Smooth muscle cell (in vitro differentiated cells): ENCODE data around the gene ZNF264. TPM values are rescaled to one million over a fixed set of nuclear protein-coding genes. Genes with fewer than 3 reads are reported as not detected.
"Not testable (repeated sequence)": the region's sequence is repeated elsewhere in the genome, so short reads cannot be mapped to it uniquely, and the experiment has no call there.

Experiments
- DNase-seq: peaks from one replicate; lab custom pipeline; 2025; ENCODE audit not compliant: unreplicated experiment; lab: John Stamatoyannopoulos, UW
- H2AFZ ChIP-seq: fragments of 200-600 bp; sonication (generic); 2 replicates; pipeline ENCODE4 v1.6.0; 2016; ENCODE audit warnings: antibody characterized with exemption, low read depth, mild to moderate bottlenecking
- H3F3A ChIP-seq: fragments of 200-600 bp; sonication (generic); 2 replicates; pipeline ENCODE4 v1.6.0; 2017; ENCODE audit warnings: antibody characterized with exemption, low read depth
- H3K27ac ChIP-seq: fragments of 200-600 bp; sonication (generic); 2 replicates; pipeline ENCODE4 v1.5.1; 2016; ENCODE audit warnings: low read depth, mild to moderate bottlenecking
- H3K27me3 ChIP-seq: fragments of 200-600 bp; sonication (generic); 2 replicates; pipeline ENCODE4 v1.6.1; 2016; ENCODE audit warnings: low read depth, mild to moderate bottlenecking
- H3K36me3 ChIP-seq: fragments of 200-600 bp; sonication (generic); 2 replicates; pipeline ENCODE4 v1.5.1; 2016; ENCODE audit warnings: low read depth
- H3K4me1 ChIP-seq: fragments of 200-600 bp; sonication (generic); 2 replicates; pipeline ENCODE4 v1.5.1; 2016; ENCODE audit warnings: low read depth
- H3K4me2 ChIP-seq: fragments of 200-600 bp; sonication (generic); 2 replicates; pipeline ENCODE4 v1.6.0; 2016; ENCODE audit warnings: mild to moderate bottlenecking
- H3K4me3 ChIP-seq: fragments of 200-600 bp; sonication (generic); 2 replicates; pipeline ENCODE4 v1.5.1; 2016; ENCODE audit warnings: mild to moderate bottlenecking
- H3K79me2 ChIP-seq: fragments of 200-600 bp; sonication (generic); 2 replicates; pipeline ENCODE4 v1.6.0; 2016; ENCODE audit warnings: low read depth, mild to moderate bottlenecking
- H3K9ac ChIP-seq: fragments of 200-600 bp; sonication (generic); 2 replicates; pipeline ENCODE4 v1.6.0; 2016; ENCODE audit warnings: low read depth
- H3K9me3 ChIP-seq: fragments of 200-600 bp; sonication (generic); replicated peaks from 2 replicates; pipeline ENCODE4 v1.5.1; 2016; ENCODE audit warnings: low read depth
- H4K20me1 ChIP-seq: fragments of 200-600 bp; sonication (generic); 2 replicates; pipeline ENCODE4 v1.6.0; 2016; ENCODE audit warnings: low read depth
- CTCF ChIP-seq: fragments of 200-600 bp; sonication (generic); IDR thresholded peaks from 2 replicates; pipeline ENCODE4 v1.5.1; 2017; ENCODE audit warnings: borderline replicate concordance, mild to moderate bottlenecking, antibody characterized with exemption; ENCODE audit not compliant: insufficient read depth, poor library complexity, severe bottlenecking
- WGBS: methylation state at CpG from one replicate; pipeline ENCODE4 v1.1.7; 2016; ENCODE audit warnings: low lambda C conversion rate; 5-methylcytosine and 5-hydroxymethylcytosine counted together
- polyA plus RNA-seq: library from polyadenylated mRNA; unstranded; fragments of >200 nt; fragmentation: Nextera tagmentation; extraction: Ambion mirVana; gene quantifications from 2 replicates; pipeline ENCODE4 v1.2.1, GENCODE V29; 2016
- total RNA-seq: library from RNA; depleted of rRNA; stranded (reverse); fragments of >200 nt; gene quantifications from 2 replicates; pipeline ENCODE4 v1.2.3, GENCODE V29; 2014

Gene ZNF264
- total and polyA plus RNA-seq, 2 experiments from 2014 or later: 3.5 to 26.0 TPM

- H2AFZ ChIP-seq: no peak overlapping the region
- H3K4me1 ChIP-seq: peaks cover 9% of the 10 kb centered on the region
- H3K4me3 ChIP-seq: no peak overlapping the region
- H3K27ac ChIP-seq: no peak overlapping the region
- H4K20me1 ChIP-seq: peaks cover 8% of the 10 kb centered on the region
- DNase-seq: no peak
- 93% methylated on average over 6 of the region's 6 CpGs for WGBS
- no peak for TF ChIP-seq CTCF
- no peaks in the 10 kb centered on the region for H3F3A ChIP-seq
- H3K9me3 ChIP-seq: no peaks in the 10 kb centered on the region
- peaks cover 51% of the 10 kb centered on the region for H3K79me2 ChIP-seq
- no peak overlapping the region for H3K9ac ChIP-seq
- no peak overlapping the region for H3K4me2 ChIP-seq
- peaks cover 10% of the 10 kb centered on the region for H3K36me3 ChIP-seq
- H3K27me3 ChIP-seq: no peaks in the 10 kb centered on the region
Measured at GRCh38 chr19:57245959-57246358, 54.7 kb downstream of the ZNF264 start.

GRCh38 chr19:57248646-57249045 lies 57.3 kb downstream of the ZNF264 start:
- 81% methylated on average over 6 of the region's 6 CpGs for WGBS
- Histone ChIP-seq H2AFZ (no peak overlapping the region), H3K4me1 (no peaks in the 10 kb centered on the region), H3K27ac (no peak overlapping the region), H3K4me2 (no peak overlapping the region), H3F3A (peaks cover 16% of the 10 kb centered on the region), H3K79me2 (peaks cover 29% of the 10 kb centered on the region), H3K9ac (no peak overlapping the region), H3K9me3 (no peaks in the 10 kb centered on the region), H3K4me3 (no peak overlapping the region), H3K36me3 (peaks cover 32% of the 10 kb centered on the region), H4K20me1 (peaks cover 5% of the 10 kb centered on the region), H3K27me3 (no peaks in the 10 kb centered on the region)
- DNase-seq: no peak
- no peak for TF ChIP-seq CTCF

DNA sequence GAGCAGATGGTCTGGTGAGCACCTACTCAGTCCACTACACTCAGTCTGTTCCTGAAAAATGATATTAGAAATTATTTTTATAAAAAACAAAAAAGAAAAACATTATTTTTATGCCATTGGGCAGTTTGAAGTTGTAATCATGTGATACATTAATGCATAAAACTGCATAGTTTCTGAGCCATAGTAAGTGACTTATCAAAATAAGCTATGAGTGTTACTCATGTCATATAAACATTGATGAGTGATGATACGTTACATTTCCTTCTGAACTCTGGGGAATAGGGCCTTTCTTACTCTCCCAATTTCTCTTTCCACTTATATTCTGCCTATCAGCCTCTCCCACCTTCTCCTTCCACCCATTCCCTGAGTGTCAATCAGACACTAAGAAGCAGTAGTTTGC lies 58.0 kb downstream of the ZNF264 start:
- no peak for TF ChIP-seq CTCF
- Histone ChIP-seq H3K4me2 (no peak overlapping the region), H3K79me2 (peaks cover 29% of the 10 kb centered on the region), H3K9ac (no peak overlapping the region), H3F3A (peaks cover 16% of the 10 kb centered on the region), H3K27me3 (no peaks in the 10 kb centered on the region), H4K20me1 (peaks cover 5% of the 10 kb centered on the region), H3K9me3 (no peaks in the 10 kb centered on the region), H3K4me1 (no peaks in the 10 kb centered on the region), H3K36me3 (peaks cover 36% of the 10 kb centered on the region), H3K4me3 (no peak overlapping the region), H3K27ac (no peak overlapping the region), H2AFZ (no peak overlapping the region)
- WGBS: 100% methylated on average over 1 of the region's 1 CpG
- DNase-seq: no peak

- Histone ChIP-seq H4K20me1 (peaks cover 11% of the 10 kb centered on the region), H3K79me2 (peaks cover 54% of the 10 kb centered on the region), H3K36me3 (peaks cover 39% of the 10 kb centered on the region), H3K27ac (peak overlapping the region; percentile 12), H3F3A (peaks cover 16% of the 10 kb centered on the region)
- H3K4me3 ChIP-seq, H3K9ac ChIP-seq, H3K9me3 ChIP-seq, H2AFZ ChIP-seq, H3K4me1 ChIP-seq, H3K4me2 ChIP-seq, H3K27me3 ChIP-seq, DNase-seq: not testable (repeated sequence)
- WGBS: 69% methylated on average over 11 of the region's 11 CpGs
Measured at GRCh38 chr19:57253767-57254166, 62.5 kb downstream of the ZNF264 start.
